Gastroesophageal sphincter (tissue), 4 donors: ENCODE data around the gene IVD. TPM values are rescaled to one million over a fixed set of nuclear protein-coding genes. Genes with fewer than 3 reads are reported as not detected.

Experiments
- ATAC-seq: fragments of 150-250 bp; one replicate; pipeline ENCODE4 v1.9.1; 2016; ENCODE audit warnings: mild to moderate bottlenecking, moderate library complexity
- H3K27ac ChIP-seq, 4 donors: fragments of 200-600 bp; sonication (generic) in 3 of 4; 1 replicate in 3 of 4; 2 replicates in 1 of 4; pipeline ENCODE4 v1.5.1; 2016 to 2019
- H3K27me3 ChIP-seq: fragments of 200-600 bp; sonication (generic); one replicate; pipeline ENCODE4 v1.5.1; 2019
- H3K36me3 ChIP-seq, 2 donors: fragments of 200-600 bp; sonication (generic); one replicate each; pipeline ENCODE4 v1.5.1; 2019; ENCODE audit warnings: control low read depth in 1 of 2
- H3K4me1 ChIP-seq, 3 donors: fragments of 200-600 bp; sonication (generic); 1 replicate in 2 of 3; 2 replicates in 1 of 3; pipeline ENCODE4 v1.5.1; 2016 to 2019; ENCODE audit warnings: control low read depth in 2 of 3
- H3K4me3 ChIP-seq, 2 donors: fragments of 200-600 bp; sonication (generic); one replicate each; pipeline ENCODE4 v1.5.1; 2019; ENCODE audit warnings: mild to moderate bottlenecking in 1 of 2, moderate library complexity in 1 of 2
- H3K9me3 ChIP-seq, 3 donors: fragments of 200-600 bp; sonication (generic); one replicate each; pipeline ENCODE4 v1.5.1; 2017 to 2019; ENCODE audit warnings: control low read depth in 2 of 3
- EP300 ChIP-seq: sonication (generic); formaldehyde crosslinking; IDR thresholded peaks from one replicate; pipeline ENCODE4 v1.6.1; 2017; ENCODE audit warnings: antibody characterized with exemption, mild to moderate bottlenecking
- POLR2A ChIP-seq, 2 donors: fragments of 450-650 bp; IDR thresholded peaks; one replicate each; pipeline ENCODE4 v1.6.1; 2017; ENCODE audit warnings: antibody characterized with exemption in 2 of 2, mild to moderate bottlenecking in 2 of 2, moderate library complexity in 1 of 2
- POLR2AphosphoS5 ChIP-seq: sonication (generic); formaldehyde crosslinking; IDR thresholded peaks from one replicate; pipeline ENCODE4 v1.6.1; 2017; ENCODE audit warnings: antibody characterized with exemption
- WGBS, 2 donors: methylation state at CpG; one replicate each; pipeline ENCODE4 v1.1.5; 2018; ENCODE audit warnings: low coverage in 1 of 2; 5-methylcytosine and 5-hydroxymethylcytosine counted together
- total RNA-seq, 4 donors: library from RNA; depleted of rRNA; stranded (reverse); fragments of >200 nt; gene quantifications; one replicate each; pipeline ENCODE4 v1.1.0, GENCODE V29; 2016
- TF ChIP-seq, protein P1 (sequence below), 4 experiments: fragments of 200-600 bp in 2 of 4; fragments of 450-650 bp in 2 of 4; sonication (generic) in 1 of 4; IDR thresholded peaks; one replicate each; pipeline ENCODE4 v1.5.1; 2017 to 2019; ENCODE audit warnings: antibody characterized with exemption in 4 of 4, mild to moderate bottlenecking in 2 of 4, moderate library complexity in 2 of 4

IVD gene
- total RNA-seq, 4 donors from 2014 or later: 26.1 to 80.2 (median 50.1) TPM

DNA sequence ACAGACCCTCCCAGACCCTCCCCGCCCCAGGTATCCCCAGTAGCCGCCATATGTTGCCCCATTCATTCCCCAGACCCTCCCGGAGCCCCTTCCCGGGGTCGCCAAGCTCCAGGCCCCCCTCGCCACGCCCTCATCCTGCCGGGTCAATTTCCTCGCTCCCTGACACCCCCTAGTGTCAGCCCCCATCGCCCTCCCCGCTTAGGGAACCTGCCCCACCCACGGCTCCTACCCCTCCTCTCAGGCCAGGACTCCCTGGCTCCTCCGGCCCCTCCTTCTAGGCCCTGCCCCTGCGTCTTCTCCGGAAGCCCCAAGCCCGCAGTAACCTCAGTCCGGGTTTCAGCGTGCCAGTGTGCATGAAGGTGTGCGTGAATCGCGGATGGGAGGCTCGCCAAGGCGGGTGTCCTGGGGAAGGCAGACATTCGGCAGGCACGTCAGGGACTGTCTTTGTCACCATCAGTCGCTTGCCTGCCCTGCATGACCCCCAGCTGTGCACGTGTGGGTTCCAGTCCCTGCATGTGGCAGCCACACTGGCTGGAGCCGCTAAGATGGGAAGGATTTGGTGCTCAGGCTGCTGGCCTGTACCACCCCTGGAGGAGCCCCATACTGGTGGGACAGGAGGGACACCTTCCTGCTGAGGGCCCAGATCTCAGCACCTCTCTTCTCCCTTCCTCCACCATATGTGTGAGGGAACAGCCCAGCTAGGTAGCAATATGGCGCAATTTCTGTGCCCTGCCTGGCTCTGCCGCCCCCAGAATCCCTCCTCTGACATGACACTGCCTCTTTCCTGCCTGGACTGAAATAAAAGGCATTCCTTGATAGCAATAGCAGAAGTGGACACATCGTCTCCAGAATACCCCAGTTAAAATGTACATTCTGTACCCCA lies 46.9 kb upstream of the IVD start:
- Histone ChIP-seq H3K27ac (peak overlapping the region in 1 of 4 donors; percentile 27), H3K4me3 (peak overlapping the region; percentile 20 to 50), H3K36me3 (no peaks in the 10 kb centered on the region), H3K27me3 (peaks cover 11% of the 10 kb centered on the region), H3K4me1 (peaks cover 4 to 30% (median 8%) of the 10 kb centered on the region in 3 donors), H3K9me3 (no peaks in the 10 kb centered on the region)
- no peak for ATAC-seq
- 18 to 67% methylated on average over 1 to 10 of the region's 31 CpGs for WGBS, 2 donors
- no peak for TF ChIP-seq POLR2AphosphoS5
- no peak for TF ChIP-seq EP300
- no peak for TF ChIP-seq POLR2A (IDR thresholded peaks at IDR 0.05)
- TF ChIP-seq, protein P1, sequence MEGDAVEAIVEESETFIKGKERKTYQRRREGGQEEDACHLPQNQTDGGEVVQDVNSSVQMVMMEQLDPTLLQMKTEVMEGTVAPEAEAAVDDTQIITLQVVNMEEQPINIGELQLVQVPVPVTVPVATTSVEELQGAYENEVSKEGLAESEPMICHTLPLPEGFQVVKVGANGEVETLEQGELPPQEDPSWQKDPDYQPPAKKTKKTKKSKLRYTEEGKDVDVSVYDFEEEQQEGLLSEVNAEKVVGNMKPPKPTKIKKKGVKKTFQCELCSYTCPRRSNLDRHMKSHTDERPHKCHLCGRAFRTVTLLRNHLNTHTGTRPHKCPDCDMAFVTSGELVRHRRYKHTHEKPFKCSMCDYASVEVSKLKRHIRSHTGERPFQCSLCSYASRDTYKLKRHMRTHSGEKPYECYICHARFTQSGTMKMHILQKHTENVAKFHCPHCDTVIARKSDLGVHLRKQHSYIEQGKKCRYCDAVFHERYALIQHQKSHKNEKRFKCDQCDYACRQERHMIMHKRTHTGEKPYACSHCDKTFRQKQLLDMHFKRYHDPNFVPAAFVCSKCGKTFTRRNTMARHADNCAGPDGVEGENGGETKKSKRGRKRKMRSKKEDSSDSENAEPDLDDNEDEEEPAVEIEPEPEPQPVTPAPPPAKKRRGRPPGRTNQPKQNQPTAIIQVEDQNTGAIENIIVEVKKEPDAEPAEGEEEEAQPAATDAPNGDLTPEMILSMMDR (IDR thresholded peaks at IDR 0.05): no peak

DNA sequence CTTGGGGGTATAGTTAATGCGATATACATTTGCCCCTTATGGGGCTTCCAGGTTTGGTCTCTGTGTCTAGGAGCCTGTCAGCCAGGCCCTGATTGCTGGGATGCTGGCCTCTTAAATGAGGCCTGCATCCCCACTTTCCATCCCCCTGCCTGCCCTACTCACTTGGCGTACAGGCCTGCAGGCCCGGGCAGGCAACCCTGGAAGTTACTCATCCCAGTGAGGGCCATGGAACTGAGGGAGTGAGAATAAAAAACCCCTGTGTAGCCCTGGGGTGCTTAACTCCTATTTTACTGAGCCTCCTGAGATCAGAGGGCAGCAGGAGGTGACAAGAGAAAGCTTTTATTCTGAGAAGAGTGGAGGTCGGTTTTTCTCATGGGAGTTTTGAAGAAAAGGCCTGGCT lies 45.6 kb upstream of the IVD start:
- Histone ChIP-seq H3K9me3 (no peaks in the 10 kb centered on the region), H3K4me3 (no peak overlapping the region), H3K4me1 (peaks cover 4 to 20% (median 8%) of the 10 kb centered on the region in 3 donors), H3K27me3 (peaks cover 11% of the 10 kb centered on the region), H3K36me3 (no peaks in the 10 kb centered on the region), H3K27ac (no peak overlapping the region)
- ATAC-seq: no peak
- 83 to 90% methylated on average over 2 of the region's 4 CpGs for WGBS, 2 donors
- TF ChIP-seq EP300 (no peak), POLR2A (IDR thresholded peaks at IDR 0.05) (no peak), POLR2AphosphoS5 (no peak)
- TF ChIP-seq, protein P1 (IDR thresholded peaks at IDR 0.05): no peak

DNA sequence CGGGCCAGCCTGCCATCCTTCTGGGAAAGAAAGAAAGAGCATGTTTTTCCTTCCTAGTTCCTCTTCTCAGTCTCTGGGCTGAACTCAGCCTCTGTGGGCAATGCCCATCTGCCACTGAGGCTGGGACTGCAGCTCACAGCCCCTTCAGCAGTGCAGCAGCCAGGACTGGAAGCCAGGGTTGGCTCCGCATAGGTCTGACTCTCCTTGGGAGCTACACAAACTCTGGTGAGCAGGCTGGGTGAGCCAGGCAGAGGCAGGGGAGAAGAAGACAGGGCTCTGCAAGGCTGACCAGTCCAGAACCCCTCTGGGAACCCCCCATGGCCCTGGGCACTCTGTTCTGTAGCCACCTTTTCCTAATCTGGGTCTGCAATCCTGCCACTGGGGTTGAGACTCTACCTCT lies 44.0 kb upstream of the IVD start:
- ATAC-seq: no peak
- Histone ChIP-seq H3K4me1 (peaks cover 4 to 23% (median 8%) of the 10 kb centered on the region in 3 donors), H3K4me3 (no peak overlapping the region), H3K27me3 (peaks cover 11% of the 10 kb centered on the region), H3K27ac (no peak overlapping the region), H3K9me3 (no peaks in the 10 kb centered on the region), H3K36me3 (no peaks in the 10 kb centered on the region)
- WGBS, 2 donors: 75% methylated on average over 1 of the region's 2 CpGs; no CpG with 5 or more reads in 1 of the 2 donors
- TF ChIP-seq POLR2AphosphoS5 (no peak), EP300 (no peak)

DNA sequence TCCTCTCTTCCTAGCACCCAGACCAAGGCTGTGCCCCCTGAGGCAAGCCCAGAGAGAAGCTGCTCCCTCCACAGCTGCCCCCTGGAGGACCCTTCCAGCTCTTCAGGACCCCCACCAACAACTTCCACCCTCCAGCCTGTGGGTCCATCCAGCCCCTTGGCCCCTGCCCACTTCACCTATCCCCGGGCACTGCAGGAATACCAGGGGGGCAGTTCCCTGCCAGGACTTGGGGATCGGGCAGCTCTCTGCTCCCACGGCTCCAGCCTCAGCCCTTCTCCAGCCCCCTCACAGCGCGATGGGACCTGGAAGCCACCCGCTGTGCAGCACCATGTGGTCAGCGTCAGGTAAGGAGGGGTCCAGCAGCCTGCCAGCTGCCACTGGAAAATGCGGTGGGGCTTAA lies 42.0 kb upstream of the IVD start:
- ATAC-seq: no peak
- no peak for TF ChIP-seq POLR2AphosphoS5
- no peak for TF ChIP-seq POLR2A (IDR thresholded peaks at IDR 0.05)
- TF ChIP-seq, protein P1 (IDR thresholded peaks at IDR 0.05): no peak
- TF ChIP-seq EP300: no peak
- no CpG with 5 or more reads among the region's 8 CpGs for WGBS, 2 donors
- Histone ChIP-seq H3K4me3 (no peak overlapping the region), H3K27me3 (peaks cover 8% of the 10 kb centered on the region), H3K9me3 (no peaks in the 10 kb centered on the region), H3K27ac (no peak overlapping the region), H3K4me1 (peaks cover under 1 to 27% (median under 1%) of the 10 kb centered on the region in 3 donors), H3K36me3 (no peaks in the 10 kb centered on the region)

DNA sequence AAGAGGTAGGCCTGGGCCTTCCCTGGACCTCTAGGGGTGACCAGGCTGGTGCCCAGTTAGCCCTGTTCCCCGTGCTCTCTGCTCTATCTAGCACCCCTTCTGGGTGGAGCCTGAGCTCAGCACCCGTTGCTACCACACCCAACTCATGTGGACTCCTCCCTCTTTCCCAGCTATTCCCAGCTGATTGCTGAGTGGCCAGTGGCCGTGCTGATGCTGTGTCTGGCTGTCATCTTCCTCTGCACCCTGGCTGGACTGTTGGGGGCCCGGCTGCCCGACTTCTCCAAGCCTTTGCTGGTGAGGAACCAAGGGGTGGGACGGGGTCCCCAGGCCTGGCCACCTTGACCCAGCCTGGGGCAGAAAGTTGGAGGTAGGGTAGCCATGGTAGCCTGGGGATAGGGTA lies 41.3 kb upstream of the IVD start:
- H3K27me3 ChIP-seq: peaks cover 1% of the 10 kb centered on the region
- no peaks in the 10 kb centered on the region for H3K9me3 ChIP-seq
- no peak for ATAC-seq
- H3K4me1 ChIP-seq: peaks cover 0 to 23% (median 0%) of the 10 kb centered on the region in 3 donors
- no peak overlapping the region for H3K4me3 ChIP-seq
- WGBS, 2 donors: 53% methylated on average over 3 of the region's 6 CpGs; no CpG with 5 or more reads in 1 of the 2 donors
- H3K27ac ChIP-seq: no peak overlapping the region
- TF ChIP-seq POLR2AphosphoS5: no peak
- no peaks in the 10 kb centered on the region for H3K36me3 ChIP-seq

DNA sequence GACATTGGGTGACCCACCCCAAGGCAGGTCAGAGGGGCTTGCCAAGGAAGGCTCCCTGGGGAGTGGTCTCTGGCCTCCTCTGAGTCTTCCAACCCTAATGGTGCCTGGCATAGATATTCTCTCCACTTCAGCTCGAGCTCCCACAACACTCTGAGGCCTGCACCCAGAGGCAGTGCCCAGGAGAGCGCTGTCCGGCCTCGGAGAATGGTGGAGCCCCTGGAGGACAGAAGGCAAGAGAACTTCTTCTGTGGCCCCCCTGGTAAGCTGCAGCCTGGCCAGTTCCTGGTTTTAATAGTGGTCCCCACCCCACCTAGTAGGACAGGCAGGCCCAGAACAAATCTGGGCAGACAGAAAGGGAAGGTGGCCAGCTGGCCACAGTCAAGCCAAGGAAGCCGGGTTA lies 40.6 kb upstream of the IVD start:
- H3K36me3 ChIP-seq: no peaks in the 10 kb centered on the region
- ATAC-seq: no peak
- no CpG with 5 or more reads among the region's 5 CpGs for WGBS, 2 donors
- H3K9me3 ChIP-seq: no peaks in the 10 kb centered on the region
- no peak overlapping the region for H3K27ac ChIP-seq
- peaks cover 0 to 23% (median 0%) of the 10 kb centered on the region in 3 donors for H3K4me1 ChIP-seq
- TF ChIP-seq POLR2AphosphoS5 (no peak), POLR2A (IDR thresholded peaks at IDR 0.05) (no peak), EP300 (no peak)
- TF ChIP-seq, protein P1 (IDR thresholded peaks at IDR 0.05): no peak
- no peak overlapping the region for H3K4me3 ChIP-seq
- H3K27me3 ChIP-seq: no peaks in the 10 kb centered on the region
